HG02678 (cell line): ENCODE results near the gene MTREX.

Experiments used
- ATAC-seq: cut with Tn5 transposase; IDR thresholded peaks from one replicate; pipeline ENCODE4 v1.9.1; 2021; ENCODE audit warnings: mild to moderate bottlenecking, moderate library complexity; ENCODE audit not compliant: unreplicated experiment

MTREX gene

GRCh38 chr5:55377810-55378209, 70.0 kb downstream of the MTREX start:
- ATAC-seq, result no peak

GRCh38 chr5:55383254-55383653, 75.5 kb downstream of the MTREX start:
- ATAC-seq, result no peak

GRCh38 chr5:55384072-55384471, 76.3 kb downstream of the MTREX start:
- ATAC-seq, result no peak

GRCh38 chr5:55385227-55385626, 77.4 kb downstream of the MTREX start:
- no peak for ATAC-seq

- ATAC-seq, result no peak
These were observed 78.1 kb downstream of the MTREX start for GRCh38 chr5:55385846-55386245.

- no peak for ATAC-seq
These were observed 78.6 kb downstream of the MTREX start for GRCh38 chr5:55386356-55386755.

- ATAC-seq, result no peak
These were observed 80.1 kb downstream of the MTREX start for GRCh38 chr5:55387865-55388264.

GRCh38 chr5:55391707-55392106, 83.9 kb downstream of the MTREX start:
- no peak for ATAC-seq

- ATAC-seq, result no peak
These were observed 84.9 kb downstream of the MTREX start for GRCh38 chr5:55392669-55393068.

- no peak for ATAC-seq
These were observed 85.8 kb downstream of the MTREX start for GRCh38 chr5:55393501-55394175.

GRCh38 chr5:55402199-55402598, 94.4 kb downstream of the MTREX start:
- ATAC-seq, result no peak

- no peak for ATAC-seq
These were observed 98.5 kb downstream of the MTREX start for GRCh38 chr5:55406292-55406691.

GRCh38 chr5:55407059-55407684, 99.4 kb downstream of the MTREX start:
- no peak for ATAC-seq

GRCh38 chr5:55407984-55408383, 100.2 kb downstream of the MTREX start:
- no peak for ATAC-seq

GRCh38 chr5:55409775-55410174, 102.0 kb downstream of the MTREX start:
- ATAC-seq, result no peak

GRCh38 chr5:55410845-55411244, 103.1 kb downstream of the MTREX start:
- ATAC-seq, result no peak

- ATAC-seq, result no peak
These were observed 104.1 kb downstream of the MTREX start for GRCh38 chr5:55411876-55412275.

- ATAC-seq, result no peak
These were observed 105.9 kb downstream of the MTREX start for GRCh38 chr5:55413644-55414043.

- ATAC-seq, result no peak
These were observed 107.3 kb downstream of the MTREX start for GRCh38 chr5:55415071-55415470.

- no peak for ATAC-seq
These were observed 108.5 kb downstream of the MTREX start for GRCh38 chr5:55416306-55416705.

GRCh38 chr5:55418994-55419968, 111.5 kb downstream of the MTREX start:
- no peak for ATAC-seq
